Posterior cingulate gyrus (tissue), 11 donors: ENCODE measurements around the gene ADAMTSL4.
"Not testable (repeated sequence)": the region's sequence is repeated elsewhere in the genome, so short reads cannot be mapped to it uniquely, and the experiment has no call there.

Experiments used
- DNase-seq, 10 donors: peaks; one replicate each; pipeline versions ENCODE4 v3.0.0 to v3.0.0-alpha.2; 2020 to 2021; ENCODE audit warnings: mixed read lengths in 3 of 10
- intact Hi-C: fragments of 100-400 bp; cut with DNase I; formaldehyde crosslinking; loops from one replicate; pipeline ENCODE4 v1.15.1; 2023

The ADAMTSL4 gene

GRCh38 chr1:150578272-150579109, 29.3 kb downstream of the ADAMTSL4 start:
- intact Hi-C loops: loop anchor here (2.0 kb wide), 1 partner anchor 50 kb away; the partner anchor contains the start of gene ENSA
- peak in 5 of 10 donors; percentile 23 to 89 (median 37) for DNase-seq

- intact Hi-C loops: loop anchor here (2.0 kb wide), 1 partner anchor 49 kb away; the partner anchor contains the start of gene ENSA
- DNase-seq: peak; percentile 80 to 98 (median 86)
Measured at GRCh38 chr1:150579110-150579944, 30.1 kb downstream of the ADAMTSL4 start, which contains the start of gene MCL1. MCL1 (minus strand) TSS chr1:150579610; CDS start chr1:150579530, 80 bp downstream.

DNA sequence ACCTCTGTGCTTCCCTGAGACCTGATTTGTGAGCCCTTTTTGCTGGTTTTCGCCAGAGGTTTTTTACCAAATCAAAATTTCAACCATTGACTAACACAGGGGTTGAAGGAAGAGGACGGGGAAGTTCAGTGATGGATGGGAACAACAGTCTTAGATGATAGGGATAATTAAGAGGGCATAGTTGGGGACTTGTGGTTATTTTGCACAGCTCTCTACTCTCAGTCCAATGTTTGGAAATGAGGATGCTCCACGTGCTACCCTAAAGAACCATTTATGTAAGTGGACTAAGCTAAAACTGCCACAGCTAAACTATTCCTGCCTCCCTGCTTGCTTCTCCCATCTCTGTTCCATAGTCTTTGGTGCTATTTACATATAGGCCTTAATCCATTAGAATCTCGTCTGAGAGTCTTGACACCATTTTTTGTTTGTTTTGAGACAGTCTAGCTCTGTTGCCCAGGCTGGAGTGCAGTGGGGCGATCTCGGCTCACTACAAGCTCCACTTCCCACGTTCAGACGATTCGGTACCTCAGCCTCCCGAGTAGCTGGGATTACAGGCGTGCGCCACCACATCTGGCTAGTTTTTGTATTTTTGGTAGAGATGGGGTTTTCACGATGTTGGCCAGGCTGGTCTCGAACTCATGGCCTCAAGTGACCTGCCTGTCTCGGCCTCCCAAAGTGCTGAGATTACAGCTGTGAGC, 30.9 kb downstream of the ADAMTSL4 start:
- DNase-seq: peak in 1 of 10 donors; percentile 41
- intact Hi-C loops: loop anchor here (2.0 kb wide), 1 partner anchor 49 kb away; the partner anchor contains the start of gene ENSA

GRCh38 chr1:150580966-150581365, 31.8 kb downstream of the ADAMTSL4 start:
- DNase-seq, intact Hi-C loops: not testable (repeated sequence)

DNA sequence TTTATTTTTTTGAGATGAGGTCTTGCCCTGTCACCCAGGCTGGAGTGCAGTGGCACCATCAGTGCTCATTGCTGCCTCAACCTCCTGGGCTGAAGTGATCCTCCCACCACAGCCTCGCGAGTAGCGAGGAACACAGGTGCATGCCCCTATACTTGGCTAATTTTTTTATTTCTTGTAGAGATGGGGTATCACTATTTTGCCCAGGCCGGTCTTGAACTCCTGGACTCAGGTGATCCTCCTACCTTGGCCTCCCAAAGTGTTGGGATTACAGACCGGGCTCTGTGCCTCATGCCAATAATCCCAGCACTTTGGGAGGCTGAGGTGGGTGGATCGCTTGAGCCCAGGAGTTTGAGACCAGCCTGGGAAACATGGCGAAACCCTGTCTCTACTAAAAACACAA, 32.2 kb downstream of the ADAMTSL4 start:
- intact Hi-C loops: not testable (repeated sequence)
- DNase-seq: peak in 1 of 10 donors; percentile 21

GRCh38 chr1:150581962-150582361, 32.8 kb downstream of the ADAMTSL4 start:
- DNase-seq: peak in 1 of 10 donors; percentile 46
- intact Hi-C loops: not testable (repeated sequence)

DNA sequence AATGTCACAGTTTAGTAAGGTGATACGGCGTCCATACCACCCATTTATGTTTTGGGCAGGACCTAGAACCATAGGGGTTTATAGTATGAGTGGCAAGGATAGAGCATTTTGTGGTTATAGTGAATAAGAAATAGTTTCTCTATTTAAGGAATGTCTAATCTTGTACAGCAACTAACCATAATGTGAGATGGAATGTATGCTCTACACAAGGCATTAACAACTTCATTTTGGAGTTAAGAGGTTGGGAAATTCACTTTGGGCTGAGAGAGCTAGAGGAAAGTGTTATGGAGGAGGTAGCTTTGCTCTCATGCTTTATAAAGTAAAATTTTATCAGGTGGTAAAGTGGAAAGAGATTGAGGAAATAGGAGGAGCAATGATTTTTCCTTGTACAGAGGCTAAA, 33.2 kb downstream of the ADAMTSL4 start:
- DNase-seq: no peak
- intact Hi-C loops: no loop called here

GRCh38 chr1:150596095-150596892, 47.1 kb downstream of the ADAMTSL4 start:
- peak in 1 of 10 donors; percentile 8 for DNase-seq
- intact Hi-C loops: no loop called here

DNA sequence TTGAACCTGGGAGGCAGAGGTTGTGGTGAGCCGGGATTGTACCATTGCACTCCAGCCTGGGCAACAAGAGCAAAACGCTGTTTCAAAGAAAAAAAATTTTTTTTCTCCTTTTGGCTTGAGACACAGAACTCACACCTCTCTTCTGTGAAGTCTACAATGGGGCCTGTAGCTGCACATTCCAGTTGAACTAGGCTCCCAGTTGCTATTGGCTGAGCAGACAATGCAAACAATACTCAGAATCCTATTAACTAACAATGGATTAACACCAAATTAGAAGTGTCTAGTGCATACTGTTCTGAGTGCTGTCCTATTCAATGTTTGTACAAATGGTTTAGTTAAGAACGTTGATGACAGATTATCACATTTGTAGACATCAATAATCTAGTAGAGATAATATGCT, 47.8 kb downstream of the ADAMTSL4 start:
- intact Hi-C loops: no loop called here
- no peak for DNase-seq

GRCh38 chr1:150598346-150598745, 49.1 kb downstream of the ADAMTSL4 start:
- DNase-seq: not testable (repeated sequence)
- intact Hi-C loops: loop anchor here (1.0 kb wide), 1 partner anchor 12 kb away; no protein-coding TSS in a partner anchor

DNA sequence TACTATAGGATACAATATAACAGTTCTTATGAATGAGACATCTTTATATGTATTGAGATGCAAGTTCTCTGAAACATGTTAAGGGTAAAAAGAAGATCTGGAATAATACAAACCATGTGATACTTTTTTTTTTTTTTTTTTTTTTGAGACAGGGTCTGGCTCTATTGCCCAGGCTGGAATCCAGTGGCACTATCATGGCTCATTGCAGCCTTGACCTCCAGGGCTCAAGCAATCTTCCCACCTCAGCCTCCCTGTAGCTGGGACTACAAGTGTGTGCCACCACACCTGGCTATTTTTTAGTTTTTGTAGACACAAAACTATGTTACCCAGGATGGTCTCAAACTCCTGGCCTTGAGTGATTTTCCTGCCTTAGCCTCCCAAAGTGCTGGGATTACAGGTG, 52.3 kb downstream of the ADAMTSL4 start:
- no peak for DNase-seq
- intact Hi-C loops: no loop called here

GRCh38 chr1:150602372-150602771, 53.2 kb downstream of the ADAMTSL4 start:
- intact Hi-C loops: not testable (repeated sequence)
- peak in 1 of 10 donors; percentile 30 for DNase-seq

- intact Hi-C loops: no loop called here
- DNase-seq: peak in 1 of 10 donors; percentile 5
Measured at GRCh38 chr1:150603711-150604110, 54.5 kb downstream of the ADAMTSL4 start.

DNA sequence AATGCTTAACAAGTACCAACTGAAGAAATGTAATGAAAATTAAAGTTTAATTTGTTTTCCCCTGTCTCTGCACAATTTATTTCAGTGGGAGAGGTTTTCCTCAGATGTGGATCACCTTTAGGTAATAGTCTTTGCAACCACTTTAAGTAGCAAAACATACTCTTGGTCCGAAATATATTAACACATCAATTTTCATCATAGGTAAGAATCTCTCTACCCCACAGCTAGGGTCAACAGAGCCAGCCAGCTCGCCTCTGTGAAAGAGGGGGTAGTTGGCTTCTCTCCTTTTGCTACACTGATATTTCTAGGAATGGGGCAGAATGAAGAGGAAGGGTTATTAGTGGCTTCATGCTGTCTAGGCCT, 55.0 kb downstream of the ADAMTSL4 start:
- DNase-seq: no peak
- intact Hi-C loops: no loop called here

- DNase-seq: peak in 1 of 10 donors; percentile 11
Measured at GRCh38 chr1:150605451-150605731, 56.2 kb downstream of the ADAMTSL4 start.

DNA sequence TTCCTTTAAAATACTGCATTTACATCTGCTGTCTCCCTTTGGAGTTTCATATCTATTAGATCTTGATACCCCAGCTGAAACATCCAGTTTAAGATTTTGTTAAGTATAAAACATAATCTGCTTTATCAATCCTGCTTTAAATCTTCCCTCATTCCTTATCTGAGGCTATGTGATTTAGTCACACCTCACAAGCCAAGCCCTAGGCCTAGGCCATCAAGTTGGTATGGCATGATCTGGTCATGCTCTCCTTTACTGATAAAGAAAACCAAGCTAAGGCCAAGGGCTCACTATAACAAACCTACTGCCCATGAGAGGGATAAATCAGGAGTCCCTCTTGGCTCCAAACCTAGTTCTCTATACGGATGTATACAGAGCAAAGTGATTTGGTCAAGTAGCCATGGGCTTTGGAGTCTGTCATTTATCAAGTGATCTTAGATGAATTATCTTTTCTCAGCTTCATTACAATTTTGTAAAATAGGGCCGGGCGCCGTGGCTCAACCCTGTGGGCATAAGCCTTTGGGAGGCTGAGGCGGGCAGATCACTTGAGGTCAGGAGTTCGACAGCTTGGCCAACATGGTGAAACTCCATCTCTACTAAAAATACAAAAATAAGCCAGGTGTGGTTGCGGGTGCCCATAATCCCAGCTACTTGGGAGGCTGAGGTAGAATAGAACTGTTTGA, 57.4 kb downstream of the ADAMTSL4 start:
- DNase-seq: peak in 1 of 10 donors; percentile 16
- intact Hi-C loops: no loop called here

More at GRCh38 chr1:150605451-150605731, 56.2 kb downstream of the ADAMTSL4 start:
- intact Hi-C loops: not testable (repeated sequence)

- DNase-seq: peak in 1 of 10 donors; percentile 7
- intact Hi-C loops: no loop called here
Measured at GRCh38 chr1:150609732-150610131, 60.5 kb downstream of the ADAMTSL4 start.
